Measurements from ENCODE around the gene IER3.
"Not testable (repeated sequence)": the region's sequence is repeated elsewhere in the genome, so short reads cannot be mapped to it uniquely, and the experiment has no call there.

IER3 gene

GRCh38 chr6:30767944-30768301 is 23.6 kb upstream of the IER3 start:
- DNase-seq, result no peak

DNA sequence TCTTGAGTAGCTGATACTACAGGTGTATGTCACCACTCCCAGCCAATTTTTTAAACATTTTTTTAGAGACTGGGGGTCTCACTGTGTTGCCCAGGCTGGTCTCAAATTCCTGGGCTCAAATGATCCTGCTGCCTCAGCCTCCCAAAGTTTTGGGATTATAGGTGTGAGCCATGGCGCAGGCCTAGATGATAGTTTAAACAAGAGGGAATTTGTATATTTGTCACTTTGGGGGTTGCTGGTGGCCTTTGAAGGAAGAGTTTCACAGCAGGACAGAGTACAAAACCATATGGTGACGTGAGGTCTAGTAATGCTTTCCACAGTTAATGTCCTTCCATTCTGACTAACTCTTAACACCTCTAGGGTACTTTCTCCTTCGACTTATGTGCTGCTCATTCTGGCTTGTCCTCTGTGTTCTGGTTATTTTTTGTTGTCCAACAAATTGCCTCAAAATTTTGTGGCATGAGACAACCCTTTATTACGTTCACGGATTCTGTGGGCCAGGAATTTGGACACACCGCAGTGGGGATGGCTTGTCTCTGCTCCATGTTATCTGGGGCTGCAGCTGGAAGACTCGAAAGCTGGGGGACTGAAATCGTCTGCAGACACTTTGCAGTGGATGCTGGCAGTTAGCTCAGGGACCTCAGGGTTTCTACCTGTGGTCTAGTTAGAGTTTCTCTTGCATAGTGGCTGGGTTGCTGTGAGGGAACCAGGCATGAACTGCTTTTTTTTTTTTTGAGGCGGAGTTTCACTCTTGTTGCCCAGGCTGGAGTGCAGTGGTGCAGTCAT is 23.0 kb upstream of the IER3 start:
- no peak for DNase-seq

DNA sequence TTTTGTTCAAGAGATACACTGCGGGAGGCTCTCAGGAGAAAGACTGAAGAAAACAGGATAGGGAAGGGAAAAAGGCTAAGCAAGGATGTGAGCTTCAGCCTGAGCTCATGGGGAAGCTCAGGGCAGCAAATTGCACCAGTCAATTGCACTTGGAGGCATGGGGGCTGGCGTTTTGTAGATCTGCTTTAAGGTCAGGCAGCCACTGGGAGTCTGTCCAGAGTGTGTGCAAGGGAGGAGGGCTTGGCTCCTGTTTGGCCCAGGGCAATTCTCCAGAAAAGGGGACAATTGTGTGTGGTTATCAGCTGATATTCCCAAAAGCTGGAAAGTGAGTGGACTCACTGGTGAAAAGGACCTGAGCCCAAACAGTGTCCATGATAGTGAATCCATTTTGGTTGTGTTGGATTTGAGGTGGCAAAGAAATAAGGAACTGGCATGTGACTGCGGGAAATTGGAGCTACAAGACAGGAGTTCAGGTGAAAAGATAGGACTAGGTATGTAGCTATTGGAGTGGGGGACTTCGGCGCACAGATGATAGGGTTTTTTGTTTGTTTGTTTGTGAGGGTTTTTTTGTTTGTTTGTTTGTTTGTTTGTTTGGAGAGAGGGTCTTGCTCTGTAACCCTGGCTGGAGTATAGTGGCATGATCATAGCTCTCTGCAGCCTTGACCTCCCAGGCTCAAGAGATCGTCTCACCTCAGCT is 22.3 kb upstream of the IER3 start:
- no peak for DNase-seq

- not testable (repeated sequence) for DNase-seq
Observed at GRCh38 chr6:30765495-30765894, 21.1 kb upstream of the IER3 start.

GRCh38 chr6:30764490-30765043 is 20.2 kb upstream of the IER3 start:
- not testable (repeated sequence) for DNase-seq

- DNase-seq, result no peak
Observed at GRCh38 chr6:30763618-30764489, 19.5 kb upstream of the IER3 start.

GRCh38 chr6:30763155-30763617 is 18.8 kb upstream of the IER3 start:
- DNase-seq, result no peak

DNA sequence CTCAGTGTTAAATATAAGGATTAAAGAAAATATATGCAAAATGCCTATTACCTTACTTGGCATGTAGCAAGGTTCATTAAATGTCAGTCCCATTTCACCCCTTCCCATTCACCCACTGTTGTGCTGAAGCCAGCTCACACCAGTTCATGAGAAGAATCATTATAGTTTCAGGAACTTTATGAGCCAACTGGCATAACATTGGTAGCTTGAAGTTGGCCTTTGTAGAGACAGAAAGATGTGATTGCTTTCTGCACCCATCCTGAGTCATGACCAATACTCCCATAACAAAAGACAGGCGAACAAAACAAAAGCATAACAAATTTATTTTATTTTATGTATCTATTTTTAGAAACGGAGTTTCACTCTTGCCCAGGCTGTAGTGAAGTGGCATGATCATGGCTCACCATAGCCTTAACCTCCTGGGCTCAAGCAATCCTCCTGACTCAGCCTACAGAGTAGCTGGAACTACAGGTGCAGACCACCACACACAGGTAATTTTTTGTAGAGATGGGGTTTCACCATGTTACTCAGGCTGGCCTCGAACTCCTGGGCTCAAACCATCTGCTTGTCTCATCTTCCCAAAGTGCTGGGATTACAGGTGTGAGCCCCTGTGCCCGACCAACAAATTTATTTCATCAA is 17.6 kb upstream of the IER3 start:
- DNase-seq, result no peak

GRCh38 chr6:30760549-30760948 is 16.2 kb upstream of the IER3 start:
- no peak for DNase-seq

GRCh38 chr6:30759575-30760239 is 15.4 kb upstream of the IER3 start:
- no peak for DNase-seq

DNA sequence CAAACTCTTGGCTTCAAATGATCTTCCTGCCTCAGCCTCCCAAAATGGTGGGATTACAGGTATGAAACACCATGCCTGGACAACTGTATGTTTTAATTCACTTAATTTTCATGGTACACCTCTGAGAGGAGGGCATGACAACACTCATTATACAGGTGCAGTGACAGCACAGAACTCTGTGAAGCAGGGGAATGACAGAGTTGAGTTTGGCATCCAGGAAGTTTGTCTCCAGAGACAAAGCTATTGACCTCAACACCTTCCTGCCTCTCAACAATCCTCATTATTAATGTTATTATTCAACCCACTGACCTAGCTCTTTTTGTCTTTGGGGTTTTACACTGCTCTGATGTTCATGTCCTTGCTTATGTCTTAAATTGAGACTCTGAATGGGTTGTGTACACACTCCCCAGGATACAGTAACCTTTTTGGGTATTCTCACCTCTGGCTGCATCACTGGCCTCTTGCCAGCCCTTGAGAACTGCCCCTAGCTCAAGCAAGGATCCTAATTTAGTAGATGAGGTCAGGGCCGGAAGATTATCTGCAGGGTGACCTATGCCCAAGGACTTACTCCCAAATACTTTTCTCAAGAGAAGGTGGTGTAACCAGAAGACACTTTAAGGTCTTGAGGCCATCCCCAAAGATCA is 13.0 kb upstream of the IER3 start:
- no peak for DNase-seq

- DNase-seq, result not testable (repeated sequence)
Observed at GRCh38 chr6:30756405-30757003, 12.2 kb upstream of the IER3 start.

DNA sequence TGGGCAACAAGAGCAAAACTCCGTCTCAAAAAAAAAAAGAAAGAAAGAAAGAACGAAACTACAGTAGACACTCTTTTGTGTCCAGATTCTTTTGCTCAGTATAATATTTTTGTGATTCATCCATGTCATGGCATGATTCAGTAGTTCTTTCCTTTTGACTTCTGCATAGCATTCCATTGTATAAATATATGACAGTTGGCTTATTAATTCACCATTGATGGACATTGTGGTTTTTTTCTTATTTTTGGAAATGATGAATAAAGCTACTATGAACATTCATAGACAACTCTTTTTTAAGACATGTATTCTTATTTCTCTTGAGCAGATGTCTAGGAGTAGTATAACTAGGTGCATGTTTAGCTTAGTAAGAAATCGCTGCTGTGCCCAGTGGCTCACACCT is 10.3 kb upstream of the IER3 start:
- DNase-seq, result no peak

GRCh38 chr6:30752157-30752927 is 8.0 kb upstream of the IER3 start:
- no peak for DNase-seq

DNA sequence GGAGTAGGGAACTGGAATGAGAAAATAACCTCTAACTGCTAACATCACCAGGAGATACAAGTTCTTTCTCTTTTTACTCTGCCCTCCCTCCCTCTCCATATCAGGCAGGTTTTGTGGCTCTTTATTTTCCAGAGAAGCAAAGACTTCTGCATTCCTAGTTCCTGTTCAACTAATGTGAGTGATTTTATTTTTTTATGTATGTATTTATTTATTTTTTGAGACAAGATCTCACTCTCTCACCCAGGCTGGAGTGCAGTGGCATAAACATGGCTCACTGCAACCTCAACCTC is 6.0 kb upstream of the IER3 start:
- DNase-seq, result no peak

GRCh38 chr6:30749554-30750378 is 5.4 kb upstream of the IER3 start:
- DNase-seq, result no peak

GRCh38 chr6:30748851-30749540 is 4.6 kb upstream of the IER3 start:
- DNase-seq, result no peak

- no peak for DNase-seq
Observed at GRCh38 chr6:30747902-30748769, 3.8 kb upstream of the IER3 start.

All from stimulated activated CD4-positive, alpha-beta T cell treated with anti-CD3 and anti-CD28 coated beads, Interleukin-4, amount 100 ng/mL, for 1 hour (primary cell).